WTC11 (cell line): ENCODE data around the gene RANBP9. TPM values are rescaled to one million over a fixed set of nuclear protein-coding genes. Genes with fewer than 3 reads are reported as not detected.

Experiments
- ATAC-seq: fragments of 200-7000 bp; cut with Tn5 transposase; 2 replicates; pipeline ENCODE4 v1.10.0; 2021; ENCODE audit warnings: mild to moderate bottlenecking, moderate library complexity
- CTCF ChIA-PET: fragments of 300-600 bp; sonication (Branson Sonifier 250); formaldehyde crosslinking; loops from one replicate; lab custom pipeline; 2021; ENCODE audit warnings: antibody characterized with exemption; lab: Charles Lee
- POLR2A ChIA-PET: fragments of 350-600 bp; sonication (Branson Sonifier 250); formaldehyde crosslinking; loops from one replicate; lab custom pipeline; 2021; ENCODE audit warnings: antibody characterized with exemption; lab: Charles Lee
- DNase-seq: peaks from one replicate; pipeline ENCODE4 v3.0.0; 2021; ENCODE audit warnings: low spot score
- H3K27ac Mint-ChIP-seq: 2 replicates; pipeline ENCODE4 v1.8.0; 2021; ENCODE audit warnings: mixed read lengths
- H3K27me3 Mint-ChIP-seq: 2 replicates; pipeline ENCODE4 v1.8.0; 2021; ENCODE audit warnings: low read depth, mild to moderate bottlenecking, moderate library complexity, mixed read lengths
- H3K36me3 Mint-ChIP-seq: 2 replicates; pipeline ENCODE4 v1.8.0; 2021; ENCODE audit warnings: mixed read lengths
- H3K4me1 Mint-ChIP-seq: 2 replicates; pipeline ENCODE4 v1.8.0; 2022; ENCODE audit warnings: mixed read lengths
- H3K4me3 Mint-ChIP-seq: 2 replicates; pipeline ENCODE4 v1.8.0; 2021; ENCODE audit warnings: mild to moderate bottlenecking, moderate library complexity, mixed read lengths
- H3K9me3 Mint-ChIP-seq: 2 replicates; pipeline ENCODE4 v1.8.0; 2021; ENCODE audit warnings: mixed read lengths
- ATF1 ChIP-seq: sonication (generic); formaldehyde crosslinking; IDR thresholded peaks from 2 replicates; pipeline ENCODE4 v1.8.1; 2023; ENCODE audit warnings: mild to moderate bottlenecking, moderate library complexity, missing genetic modification reagents
- CREB1 ChIP-seq: sonication (generic); formaldehyde crosslinking; IDR thresholded peaks from 2 replicates; pipeline ENCODE4 v1.8.0; 2023; ENCODE audit warnings: mild to moderate bottlenecking, missing genetic modification reagents
- ELF4 ChIP-seq: sonication (generic); formaldehyde crosslinking; IDR thresholded peaks from 2 replicates; pipeline ENCODE4 v1.8.1; 2022; ENCODE audit warnings: low read depth, mild to moderate bottlenecking, moderate library complexity, missing genetic modification reagents
- FOXJ3 ChIP-seq: sonication (generic); formaldehyde crosslinking; IDR thresholded peaks from 2 replicates; pipeline ENCODE4 v1.9.0; 2021; ENCODE audit warnings: missing genetic modification reagents, mild to moderate bottlenecking, borderline replicate concordance
- FOXK1 ChIP-seq: sonication (generic); formaldehyde crosslinking; IDR thresholded peaks from 2 replicates; pipeline ENCODE4 v1.8.0; 2022; ENCODE audit warnings: mild to moderate bottlenecking, moderate library complexity, missing genetic modification reagents
- NFYB ChIP-seq: sonication (generic); formaldehyde crosslinking; conservative IDR thresholded peaks from 2 replicates; pipeline ENCODE4 v1.8.0; 2022; ENCODE audit warnings: low read depth, missing genetic modification reagents
- NR1H2 ChIP-seq: sonication (generic); formaldehyde crosslinking; IDR thresholded peaks from 2 replicates; pipeline ENCODE4 v1.9.0; 2021; ENCODE audit warnings: mild to moderate bottlenecking, moderate library complexity, missing genetic modification reagents
- PRRX2 ChIP-seq: fragments of 250-450 bp; sonication (Bioruptor Pico); IDR thresholded peaks from 2 replicates; pipeline ENCODE4 v1.8.0; 2021; ENCODE audit warnings: mild to moderate bottlenecking
- SMAD4 ChIP-seq: sonication (generic); formaldehyde crosslinking; IDR thresholded peaks from 2 replicates; pipeline ENCODE4 v1.8.0; 2022; ENCODE audit warnings: mild to moderate bottlenecking, missing genetic modification reagents
- TEAD1 ChIP-seq: sonication (generic); formaldehyde crosslinking; IDR thresholded peaks from 2 replicates; pipeline ENCODE4 v1.8.0; 2022; ENCODE audit warnings: mild to moderate bottlenecking, missing genetic modification reagents
- USF1 ChIP-seq: sonication (generic); formaldehyde crosslinking; IDR thresholded peaks from 2 replicates; pipeline ENCODE4 v1.8.0; 2022; ENCODE audit warnings: mild to moderate bottlenecking, missing genetic modification reagents
- ZNF512 ChIP-seq: sonication (generic); formaldehyde crosslinking; IDR thresholded peaks from 2 replicates; pipeline ENCODE4 v1.8.1; 2022; ENCODE audit warnings: missing genetic modification reagents, borderline replicate concordance
- total RNA-seq: library from RNA; stranded (reverse); gene quantifications from 3 replicates; pipeline ENCODE4 v1.2.3, GENCODE V29; 2021
- TF ChIP-seq, protein P1 (sequence below): fragments of 250-450 bp; sonication (Bioruptor Pico); IDR thresholded peaks from 2 replicates; pipeline ENCODE4 v2.1.2; 2022; ENCODE audit warnings: mild to moderate bottlenecking, moderate library complexity
- TF ChIP-seq, protein P2 (sequence below): sonication (generic); formaldehyde crosslinking; IDR thresholded peaks from 2 replicates; pipeline ENCODE4 v1.8.1; 2023; ENCODE audit warnings: mild to moderate bottlenecking, missing genetic modification reagents, borderline replicate concordance
- TF ChIP-seq, protein P3 (sequence below): sonication (generic); formaldehyde crosslinking; conservative IDR thresholded peaks from 2 replicates; pipeline ENCODE4 v1.8.1; 2022; ENCODE audit warnings: mild to moderate bottlenecking, missing genetic modification reagents
- TF ChIP-seq, protein P4 (sequence below): sonication (generic); formaldehyde crosslinking; IDR thresholded peaks from 2 replicates; pipeline ENCODE4 v1.8.1; 2023; ENCODE audit warnings: mild to moderate bottlenecking, missing genetic modification reagents
- TF ChIP-seq, protein P5 (sequence below): sonication (generic); formaldehyde crosslinking; IDR thresholded peaks from 2 replicates; pipeline ENCODE4 v1.8.0; 2022; ENCODE audit warnings: mild to moderate bottlenecking, missing genetic modification reagents

The RANBP9 gene
- total RNA-seq, 1 experiment from 2014 or later, result 33.4 TPM

DNA sequence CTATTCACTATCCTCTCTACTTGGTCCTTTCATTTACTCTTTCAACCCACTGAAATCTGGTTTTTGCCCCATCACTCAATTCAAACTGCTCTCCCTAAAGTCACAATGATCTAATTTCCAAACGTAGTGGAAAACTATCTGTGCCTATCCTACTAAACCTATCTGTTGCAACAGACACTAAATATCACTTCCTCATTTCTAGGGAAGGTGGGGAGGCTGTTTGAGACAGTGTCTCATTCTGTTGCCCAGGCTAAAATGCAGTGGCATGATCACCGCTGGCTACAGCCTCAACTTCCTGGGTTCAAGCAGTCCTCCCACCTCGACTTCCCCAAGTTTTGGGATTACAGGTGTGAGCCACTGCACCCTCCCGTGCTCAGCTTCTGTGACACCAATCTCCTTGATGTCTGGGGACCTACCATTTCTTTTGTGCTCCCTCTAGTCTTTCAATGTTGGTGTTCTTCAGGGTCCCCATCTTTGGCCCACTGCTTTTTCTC, 8.8 kb downstream of the RANBP9 start:
- no peaks in the 10 kb centered on the region for H3K36me3 Mint-ChIP-seq
- no peaks in the 10 kb centered on the region for H3K9me3 Mint-ChIP-seq
- ChIA-PET POLR2A (no interaction called here), CTCF (no interaction called here)
- no peak overlapping the region for H3K4me3 Mint-ChIP-seq
- DNase-seq, result no peak
- TF ChIP-seq, protein P1, sequence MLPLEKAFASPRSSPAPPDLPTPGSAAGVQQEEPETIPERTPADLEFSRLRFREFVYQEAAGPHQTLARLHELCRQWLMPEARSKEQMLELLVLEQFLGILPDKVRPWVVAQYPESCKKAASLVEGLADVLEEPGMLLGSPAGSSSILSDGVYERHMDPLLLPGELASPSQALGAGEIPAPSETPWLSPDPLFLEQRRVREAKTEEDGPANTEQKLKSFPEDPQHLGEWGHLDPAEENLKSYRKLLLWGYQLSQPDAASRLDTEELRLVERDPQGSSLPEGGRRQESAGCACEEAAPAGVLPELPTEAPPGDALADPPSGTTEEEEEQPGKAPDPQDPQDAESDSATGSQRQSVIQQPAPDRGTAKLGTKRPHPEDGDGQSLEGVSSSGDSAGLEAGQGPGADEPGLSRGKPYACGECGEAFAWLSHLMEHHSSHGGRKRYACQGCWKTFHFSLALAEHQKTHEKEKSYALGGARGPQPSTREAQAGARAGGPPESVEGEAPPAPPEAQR (CRISPR knock-in tag), result no peak
- TF ChIP-seq CREB1 (CRISPR knock-in tag), result no peak
- no peak for TF ChIP-seq NR1H2 (CRISPR knock-in tag)
- TF ChIP-seq, protein P2, sequence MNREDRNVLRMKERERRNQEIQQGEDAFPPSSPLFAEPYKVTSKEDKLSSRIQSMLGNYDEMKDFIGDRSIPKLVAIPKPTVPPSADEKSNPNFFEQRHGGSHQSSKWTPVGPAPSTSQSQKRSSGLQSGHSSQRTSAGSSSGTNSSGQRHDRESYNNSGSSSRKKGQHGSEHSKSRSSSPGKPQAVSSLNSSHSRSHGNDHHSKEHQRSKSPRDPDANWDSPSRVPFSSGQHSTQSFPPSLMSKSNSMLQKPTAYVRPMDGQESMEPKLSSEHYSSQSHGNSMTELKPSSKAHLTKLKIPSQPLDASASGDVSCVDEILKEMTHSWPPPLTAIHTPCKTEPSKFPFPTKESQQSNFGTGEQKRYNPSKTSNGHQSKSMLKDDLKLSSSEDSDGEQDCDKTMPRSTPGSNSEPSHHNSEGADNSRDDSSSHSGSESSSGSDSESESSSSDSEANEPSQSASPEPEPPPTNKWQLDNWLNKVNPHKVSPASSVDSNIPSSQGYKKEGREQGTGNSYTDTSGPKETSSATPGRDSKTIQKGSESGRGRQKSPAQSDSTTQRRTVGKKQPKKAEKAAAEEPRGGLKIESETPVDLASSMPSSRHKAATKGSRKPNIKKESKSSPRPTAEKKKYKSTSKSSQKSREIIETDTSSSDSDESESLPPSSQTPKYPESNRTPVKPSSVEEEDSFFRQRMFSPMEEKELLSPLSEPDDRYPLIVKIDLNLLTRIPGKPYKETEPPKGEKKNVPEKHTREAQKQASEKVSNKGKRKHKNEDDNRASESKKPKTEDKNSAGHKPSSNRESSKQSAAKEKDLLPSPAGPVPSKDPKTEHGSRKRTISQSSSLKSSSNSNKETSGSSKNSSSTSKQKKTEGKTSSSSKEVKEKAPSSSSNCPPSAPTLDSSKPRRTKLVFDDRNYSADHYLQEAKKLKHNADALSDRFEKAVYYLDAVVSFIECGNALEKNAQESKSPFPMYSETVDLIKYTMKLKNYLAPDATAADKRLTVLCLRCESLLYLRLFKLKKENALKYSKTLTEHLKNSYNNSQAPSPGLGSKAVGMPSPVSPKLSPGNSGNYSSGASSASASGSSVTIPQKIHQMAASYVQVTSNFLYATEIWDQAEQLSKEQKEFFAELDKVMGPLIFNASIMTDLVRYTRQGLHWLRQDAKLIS (CRISPR knock-in tag), result no peak
- TF ChIP-seq PRRX2 (CRISPR knock-in tag), result no peak
- TF ChIP-seq, all 79 proteins: peak for 0
- no peak for ATAC-seq
- Mint-ChIP-seq H3K27ac (no peak overlapping the region), H3K4me1 (peaks cover 17% of the 10 kb centered on the region), H3K27me3 (no peaks in the 10 kb centered on the region)

DNA sequence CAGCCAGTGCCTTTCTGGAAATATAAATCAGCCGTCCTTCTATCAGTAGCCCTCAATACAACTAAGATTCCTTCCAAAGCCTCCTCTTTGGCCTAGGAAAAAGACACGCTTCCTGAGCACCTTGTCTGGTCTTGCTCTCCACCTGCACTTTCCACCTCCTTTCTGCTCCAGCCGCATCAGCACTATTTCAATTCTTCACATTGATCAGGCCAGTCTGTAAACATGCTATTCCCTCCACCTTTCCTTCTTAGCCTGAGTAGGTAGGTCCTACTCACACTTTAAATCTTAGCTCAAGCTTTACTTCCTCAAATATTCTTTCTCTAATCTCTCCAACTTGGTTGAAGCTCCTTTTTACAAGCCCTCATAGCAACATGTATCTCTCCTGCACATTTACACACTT, 11.4 kb downstream of the RANBP9 start:
- ATAC-seq (no peak), DNase-seq (no peak)
- Mint-ChIP-seq H3K36me3 (0 out of 2 replicates have a peak, but pooled peaks cover 6% of the 10 kb centered on the region), H3K27ac (peak overlapping the region; percentile 50), H3K4me3 (no peak overlapping the region), H3K9me3 (no peaks in the 10 kb centered on the region), H3K4me1 (peaks cover 27% of the 10 kb centered on the region), H3K27me3 (no peaks in the 10 kb centered on the region)
- ChIA-PET CTCF (interaction anchor here (1.0 kb wide), 1 partner anchor 76 kb away, joined by 3 read pairs; no protein-coding TSS in a partner anchor), POLR2A (no interaction called here)
- TF ChIP-seq ATF1 (no peak), TEAD1 (CRISPR knock-in tag) (no peak), USF1 (CRISPR knock-in tag) (no peak), FOXK1 (CRISPR knock-in tag) (no peak), NFYB (CRISPR knock-in tag) (no peak), ELF4 (no peak), FOXJ3 (CRISPR knock-in tag) (no peak), ZNF512 (CRISPR knock-in tag) (no peak), SMAD4 (CRISPR knock-in tag) (no peak)
- TF ChIP-seq, protein P3, sequence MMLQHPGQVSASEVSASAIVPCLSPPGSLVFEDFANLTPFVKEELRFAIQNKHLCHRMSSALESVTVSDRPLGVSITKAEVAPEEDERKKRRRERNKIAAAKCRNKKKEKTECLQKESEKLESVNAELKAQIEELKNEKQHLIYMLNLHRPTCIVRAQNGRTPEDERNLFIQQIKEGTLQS (CRISPR knock-in tag), result no peak
- TF ChIP-seq, protein P4, sequence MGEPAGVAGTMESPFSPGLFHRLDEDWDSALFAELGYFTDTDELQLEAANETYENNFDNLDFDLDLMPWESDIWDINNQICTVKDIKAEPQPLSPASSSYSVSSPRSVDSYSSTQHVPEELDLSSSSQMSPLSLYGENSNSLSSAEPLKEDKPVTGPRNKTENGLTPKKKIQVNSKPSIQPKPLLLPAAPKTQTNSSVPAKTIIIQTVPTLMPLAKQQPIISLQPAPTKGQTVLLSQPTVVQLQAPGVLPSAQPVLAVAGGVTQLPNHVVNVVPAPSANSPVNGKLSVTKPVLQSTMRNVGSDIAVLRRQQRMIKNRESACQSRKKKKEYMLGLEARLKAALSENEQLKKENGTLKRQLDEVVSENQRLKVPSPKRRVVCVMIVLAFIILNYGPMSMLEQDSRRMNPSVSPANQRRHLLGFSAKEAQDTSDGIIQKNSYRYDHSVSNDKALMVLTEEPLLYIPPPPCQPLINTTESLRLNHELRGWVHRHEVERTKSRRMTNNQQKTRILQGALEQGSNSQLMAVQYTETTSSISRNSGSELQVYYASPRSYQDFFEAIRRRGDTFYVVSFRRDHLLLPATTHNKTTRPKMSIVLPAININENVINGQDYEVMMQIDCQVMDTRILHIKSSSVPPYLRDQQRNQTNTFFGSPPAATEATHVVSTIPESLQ (CRISPR knock-in tag), result no peak
- TF ChIP-seq, protein P5, sequence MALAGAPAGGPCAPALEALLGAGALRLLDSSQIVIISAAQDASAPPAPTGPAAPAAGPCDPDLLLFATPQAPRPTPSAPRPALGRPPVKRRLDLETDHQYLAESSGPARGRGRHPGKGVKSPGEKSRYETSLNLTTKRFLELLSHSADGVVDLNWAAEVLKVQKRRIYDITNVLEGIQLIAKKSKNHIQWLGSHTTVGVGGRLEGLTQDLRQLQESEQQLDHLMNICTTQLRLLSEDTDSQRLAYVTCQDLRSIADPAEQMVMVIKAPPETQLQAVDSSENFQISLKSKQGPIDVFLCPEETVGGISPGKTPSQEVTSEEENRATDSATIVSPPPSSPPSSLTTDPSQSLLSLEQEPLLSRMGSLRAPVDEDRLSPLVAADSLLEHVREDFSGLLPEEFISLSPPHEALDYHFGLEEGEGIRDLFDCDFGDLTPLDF, result no peak
